Neural cell (in vitro differentiated cells): ENCODE data around the gene TOMM20. TPM values are rescaled to one million over a fixed set of nuclear protein-coding genes. Genes with fewer than 3 reads are reported as not detected.
"Not testable (repeated sequence)": the region's sequence is repeated elsewhere in the genome, so short reads cannot be mapped to it uniquely, and the experiment has no call there.

ENCODE experiments used
- H2AFZ ChIP-seq: fragments of 200-600, 300-800 bp; sonication (generic), shearing (Covaris generic); 2 replicates; pipeline ENCODE4 v1.6.0; 2014; ENCODE audit warnings: low read depth, mild to moderate bottlenecking, antibody characterized with exemption, low read length, moderate library complexity
- H3F3A ChIP-seq: fragments of 200-600 bp; shearing (Covaris generic); 2 replicates; pipeline ENCODE4 v1.6.1; 2016; ENCODE audit warnings: mild to moderate bottlenecking, moderate library complexity, mixed read lengths, antibody characterized with exemption, low read length; ENCODE audit not compliant: insufficient read depth, poor library complexity, severe bottlenecking
- H3K27ac ChIP-seq: fragments of 200-600, 300-800 bp; sonication (generic), shearing (Covaris generic); 2 replicates; pipeline ENCODE4 v1.5.1; 2014; ENCODE audit warnings: mild to moderate bottlenecking, low read length, moderate library complexity
- H3K27me3 ChIP-seq: fragments of 300-800, 200-600 bp; sonication (generic), shearing (Covaris generic); 2 replicates; pipeline ENCODE4 v1.6.0; 2014; ENCODE audit warnings: mild to moderate bottlenecking, low read depth, low read length, moderate library complexity; ENCODE audit not compliant: insufficient read depth
- H3K36me3 ChIP-seq: fragments of 300-800, 200-600 bp; sonication (generic), shearing (Covaris generic); 2 replicates; pipeline ENCODE4 v1.5.1; 2014; ENCODE audit warnings: mild to moderate bottlenecking, antibody characterized with exemption, low read length, moderate library complexity; ENCODE audit not compliant: insufficient read depth
- H3K4me2 ChIP-seq: fragments of 300-800, 200-600 bp; sonication (generic), shearing (Covaris generic); 2 replicates; pipeline ENCODE4 v1.6.0; 2014; ENCODE audit warnings: mild to moderate bottlenecking, low read length
- H3K4me3 ChIP-seq: fragments of 300-800, 200-600 bp; sonication (generic), shearing (Covaris generic); 2 replicates; pipeline ENCODE4 v1.5.1; 2014; ENCODE audit warnings: mild to moderate bottlenecking, low read length, moderate library complexity
- H3K79me2 ChIP-seq: fragments of 200-600 bp; shearing (Covaris generic); replicated peaks from 2 replicates; pipeline ENCODE4 v1.6.0; 2014; ENCODE audit warnings: mild to moderate bottlenecking, low read length, moderate library complexity; ENCODE audit not compliant: insufficient read depth
- H3K9ac ChIP-seq: fragments of 300-800, 200-600 bp; sonication (generic), shearing (Covaris generic); 2 replicates; pipeline ENCODE4 v1.6.1; 2016; ENCODE audit warnings: mild to moderate bottlenecking, low read length, mixed read lengths
- H3K9me2 ChIP-seq: fragments of 200-600 bp; shearing (Covaris generic); 2 replicates; pipeline ENCODE4 v1.6.1; 2016; ENCODE audit warnings: mild to moderate bottlenecking, low read length, mixed read lengths; ENCODE audit not compliant: insufficient read depth
- H3K9me3 ChIP-seq: fragments of 200-600, 300-800 bp; sonication (generic), shearing (Covaris generic); 2 replicates; pipeline ENCODE4 v1.6.1; 2016; ENCODE audit warnings: mild to moderate bottlenecking, mixed run types, low read length, moderate library complexity, mixed read lengths
- H4K20me1 ChIP-seq: fragments of 200-600 bp; shearing (Covaris generic); 2 replicates; pipeline ENCODE4 v1.6.1; 2016; ENCODE audit warnings: mild to moderate bottlenecking, mixed run types; ENCODE audit not compliant: insufficient read depth
- CTCF ChIP-seq: fragments of 450-650 bp; IDR thresholded peaks from 2 replicates; pipeline ENCODE4 v1.5.1; 2014; ENCODE audit warnings: antibody characterized with exemption, mild to moderate bottlenecking, moderate library complexity; ENCODE audit not compliant: poor library complexity, severe bottlenecking
- EP300 ChIP-seq: fragments of 450-650 bp; conservative IDR thresholded peaks from 2 replicates; pipeline ENCODE4 v1.6.1; 2014; ENCODE audit warnings: antibody characterized with exemption, mild to moderate bottlenecking, moderate library complexity; ENCODE audit not compliant: poor library complexity, severe bottlenecking
- EZH2 ChIP-seq: fragments of 200-600, 300-800 bp; shearing (Covaris generic), sonication (generic); IDR thresholded peaks from 2 replicates; pipeline ENCODE4 v1.6.1; 2014; ENCODE audit warnings: antibody characterized with exemption, low read length, borderline replicate concordance, mild to moderate bottlenecking; ENCODE audit not compliant: insufficient read depth, poor library complexity, severe bottlenecking
- POLR2AphosphoS5 ChIP-seq: IDR thresholded peaks from 2 replicates; pipeline ENCODE4 v1.6.1; 2012
- RAD21 ChIP-seq: fragments of 450-650 bp; conservative IDR thresholded peaks from 2 replicates; pipeline ENCODE4 v1.6.1; 2014; ENCODE audit warnings: antibody characterized with exemption, mild to moderate bottlenecking, moderate library complexity
- SMC3 ChIP-seq: fragments of 450-650 bp; conservative IDR thresholded peaks from 2 replicates; pipeline ENCODE4 v1.6.1; 2014; ENCODE audit warnings: antibody characterized with exemption, mild to moderate bottlenecking, moderate library complexity; ENCODE audit not compliant: poor library complexity
- TAF1 ChIP-seq: IDR thresholded peaks from 2 replicates; pipeline ENCODE4 v1.6.1; 2012; ENCODE audit warnings: low read depth
- polyA plus RNA-seq: library from polyadenylated mRNA; depleted of rRNA; stranded (reverse); fragments of >200 nt; gene quantifications from 2 replicates; pipeline ENCODE4 v1.2.3, GENCODE V29; 2014
- TF ChIP-seq, protein P1 (sequence below): IDR thresholded peaks from 2 replicates; pipeline ENCODE4 v1.6.1; 2012; ENCODE audit warnings: borderline replicate concordance

Gene TOMM20
- polyA plus RNA-seq, 1 donor from 2014 or later: 175 TPM

GRCh38 chr1:235088907-235089306, 39.7 kb downstream of the TOMM20 start:
- no peak overlapping the region for H2AFZ ChIP-seq
- no peaks in the 10 kb centered on the region for H4K20me1 ChIP-seq
- H3K79me2 ChIP-seq: no peaks in the 10 kb centered on the region

GRCh38 chr1:235088430-235088829, 40.2 kb downstream of the TOMM20 start:
- H2AFZ ChIP-seq: no peak overlapping the region
- no peak overlapping the region for H3K4me2 ChIP-seq
- no peak overlapping the region for H3K4me3 ChIP-seq
- no peaks in the 10 kb centered on the region for H3F3A ChIP-seq
- no peaks in the 10 kb centered on the region for H4K20me1 ChIP-seq
- H3K9ac ChIP-seq: no peak overlapping the region
- no peaks in the 10 kb centered on the region for H3K36me3 ChIP-seq
- H3K9me3 ChIP-seq: no peaks in the 10 kb centered on the region
- H3K79me2 ChIP-seq: no peaks in the 10 kb centered on the region
- H3K9me2 ChIP-seq: no peaks in the 10 kb centered on the region
- TF ChIP-seq EP300 (no peak), EZH2 (no peak), SMC3 (no peak), TAF1 (no peak)
- no peak overlapping the region for H3K27ac ChIP-seq
- H3K27me3 ChIP-seq: no peaks in the 10 kb centered on the region

More at GRCh38 chr1:235088907-235089306, 39.7 kb downstream of the TOMM20 start:
- H3F3A ChIP-seq: no peaks in the 10 kb centered on the region
- no peaks in the 10 kb centered on the region for H3K9me3 ChIP-seq
- H3K9ac ChIP-seq: no peak overlapping the region
- H3K36me3 ChIP-seq: no peaks in the 10 kb centered on the region
- H3K4me2 ChIP-seq: no peak overlapping the region
- TF ChIP-seq, protein P1, sequence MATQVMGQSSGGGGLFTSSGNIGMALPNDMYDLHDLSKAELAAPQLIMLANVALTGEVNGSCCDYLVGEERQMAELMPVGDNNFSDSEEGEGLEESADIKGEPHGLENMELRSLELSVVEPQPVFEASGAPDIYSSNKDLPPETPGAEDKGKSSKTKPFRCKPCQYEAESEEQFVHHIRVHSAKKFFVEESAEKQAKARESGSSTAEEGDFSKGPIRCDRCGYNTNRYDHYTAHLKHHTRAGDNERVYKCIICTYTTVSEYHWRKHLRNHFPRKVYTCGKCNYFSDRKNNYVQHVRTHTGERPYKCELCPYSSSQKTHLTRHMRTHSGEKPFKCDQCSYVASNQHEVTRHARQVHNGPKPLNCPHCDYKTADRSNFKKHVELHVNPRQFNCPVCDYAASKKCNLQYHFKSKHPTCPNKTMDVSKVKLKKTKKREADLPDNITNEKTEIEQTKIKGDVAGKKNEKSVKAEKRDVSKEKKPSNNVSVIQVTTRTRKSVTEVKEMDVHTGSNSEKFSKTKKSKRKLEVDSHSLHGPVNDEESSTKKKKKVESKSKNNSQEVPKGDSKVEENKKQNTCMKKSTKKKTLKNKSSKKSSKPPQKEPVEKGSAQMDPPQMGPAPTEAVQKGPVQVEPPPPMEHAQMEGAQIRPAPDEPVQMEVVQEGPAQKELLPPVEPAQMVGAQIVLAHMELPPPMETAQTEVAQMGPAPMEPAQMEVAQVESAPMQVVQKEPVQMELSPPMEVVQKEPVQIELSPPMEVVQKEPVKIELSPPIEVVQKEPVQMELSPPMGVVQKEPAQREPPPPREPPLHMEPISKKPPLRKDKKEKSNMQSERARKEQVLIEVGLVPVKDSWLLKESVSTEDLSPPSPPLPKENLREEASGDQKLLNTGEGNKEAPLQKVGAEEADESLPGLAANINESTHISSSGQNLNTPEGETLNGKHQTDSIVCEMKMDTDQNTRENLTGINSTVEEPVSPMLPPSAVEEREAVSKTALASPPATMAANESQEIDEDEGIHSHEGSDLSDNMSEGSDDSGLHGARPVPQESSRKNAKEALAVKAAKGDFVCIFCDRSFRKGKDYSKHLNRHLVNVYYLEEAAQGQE: no peak
- TF ChIP-seq CTCF (no peak), POLR2AphosphoS5 (no peak), RAD21 (no peak), EP300 (no peak), TAF1 (no peak)
- no peak overlapping the region for H3K4me3 ChIP-seq
- no peaks in the 10 kb centered on the region for H3K9me2 ChIP-seq
- no peaks in the 10 kb centered on the region for H3K27me3 ChIP-seq
- H3K27ac ChIP-seq: no peak overlapping the region

DNA sequence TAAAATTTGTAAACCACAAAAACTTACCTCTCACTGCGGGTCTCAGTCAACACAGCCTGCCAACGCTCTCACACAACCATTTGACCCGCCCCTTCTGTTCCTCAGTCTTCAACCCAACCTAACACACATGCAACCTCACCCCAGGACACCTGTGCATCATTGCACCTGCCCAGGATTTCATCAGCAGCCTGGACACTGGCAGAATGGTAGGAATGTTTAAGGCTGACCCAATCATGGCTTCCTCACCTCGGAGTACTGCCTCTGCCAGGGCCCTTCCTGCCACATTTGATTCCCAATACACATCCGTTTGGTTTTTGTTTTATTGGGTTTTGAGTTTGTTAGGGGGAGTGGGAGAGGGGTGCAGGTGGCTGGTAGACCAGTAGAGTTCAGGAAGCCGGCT, 40.7 kb downstream of the TOMM20 start:
- no peaks in the 10 kb centered on the region for H3K79me2 ChIP-seq
- no peaks in the 10 kb centered on the region for H3K9me2 ChIP-seq
- no peak overlapping the region for H3K4me2 ChIP-seq
- H3K9me3 ChIP-seq: no peaks in the 10 kb centered on the region
- H3K36me3 ChIP-seq: no peaks in the 10 kb centered on the region
- no peaks in the 10 kb centered on the region for H3F3A ChIP-seq
- no peak overlapping the region for H3K9ac ChIP-seq
- H3K4me3 ChIP-seq: no peak overlapping the region
- TF ChIP-seq POLR2AphosphoS5: no peak
- TF ChIP-seq, protein P1: no peak
- no peak for TF ChIP-seq EP300
- no peak for TF ChIP-seq TAF1
- no peak for TF ChIP-seq SMC3
- H3K27ac ChIP-seq: no peak overlapping the region
- no peaks in the 10 kb centered on the region for H3K27me3 ChIP-seq
- no peaks in the 10 kb centered on the region for H4K20me1 ChIP-seq
- H2AFZ ChIP-seq: no peak overlapping the region

GRCh38 chr1:235085411-235086117, 43.1 kb downstream of the TOMM20 start:
- not testable (repeated sequence) for H3K4me3 ChIP-seq, H4K20me1 ChIP-seq, H3K27me3 ChIP-seq, H3K9ac ChIP-seq, H3K4me2 ChIP-seq, H3K79me2 ChIP-seq, H3K9me3 ChIP-seq, H3K36me3 ChIP-seq, H3K9me2 ChIP-seq, H3K27ac ChIP-seq, H2AFZ ChIP-seq, H3F3A ChIP-seq
